ENCODE data around the gene PHKG2. TPM values are rescaled to one million over a fixed set of nuclear protein-coding genes. Genes with fewer than 3 reads are reported as not detected.

Gene PHKG2
- total and polyA plus RNA-seq, 10 donors = 28.5 to 51.6 (median 34.5) TPM

Small RNA genes within 50 kb of the gene (small RNA-seq; reads per million reads assigned to genes)
- gene RNU6-1043P = 0 reads per million in 4 donors
- 0.35 to 6.8 (median 1.2) reads per million in 4 donors for gene SNORA30

Other genes with a start within 250 kb of the PHKG2 start
- gene ZNF768, start 221.9 kb upstream of the PHKG2 start, total RNA-seq = 10 to 100 TPM; 17.2 to 27.3 (median 25.5) TPM
- gene ZNF768, start 221.9 kb upstream of the PHKG2 start, polyA plus RNA-seq = 10 to 100 TPM; 17.0 to 33.1 (median 21.6) TPM
- gene ZNF747, start 213.6 kb upstream of the PHKG2 start, total RNA-seq = 10 to 100 TPM in 6 of 7 donors, 1 to 10 TPM in 1; 7.7 to 16.1 (median 14.0) TPM
- gene ZNF747, start 213.6 kb upstream of the PHKG2 start, polyA plus RNA-seq = 1 to 10 TPM; 5.9 to 8.3 (median 6.4) TPM
- 10 to 100 TPM; 11.6 to 18.6 (median 13.5) TPM for gene ZNF764, start 190.1 kb upstream of the PHKG2 start, total RNA-seq
- gene ZNF764, start 190.1 kb upstream of the PHKG2 start, polyA plus RNA-seq = 1 to 10 TPM; 3.4 to 7.4 (median 4.1) TPM
- gene ZNF688, start 176.7 kb upstream of the PHKG2 start, total RNA-seq = 10 to 100 TPM; 10.7 to 26.3 (median 19.7) TPM
- 10 to 100 TPM; 27.5 to 43.5 (median 40.8) TPM for gene ZNF688, start 176.7 kb upstream of the PHKG2 start, polyA plus RNA-seq
- 10 to 100 TPM; 16.5 to 22.1 (median 18.6) TPM for gene ZNF785, start 162.7 kb upstream of the PHKG2 start, total RNA-seq
- 1 to 10 TPM; 3.1 to 7.1 (median 3.5) TPM for gene ZNF785, start 162.7 kb upstream of the PHKG2 start, polyA plus RNA-seq
- 10 to 100 TPM in 5 of 7 donors, 1 to 10 TPM in 2; 6.3 to 14.6 (median 11.4) TPM for gene ZNF689, start 138.0 kb upstream of the PHKG2 start, total RNA-seq
- 1 to 10 TPM; 3.5 to 5.0 (median 3.7) TPM for gene ZNF689, start 138.0 kb upstream of the PHKG2 start, polyA plus RNA-seq
- gene PRR14, start 97.5 kb upstream of the PHKG2 start, total RNA-seq = 10 to 100 TPM; 51.2 to 77.8 (median 61.8) TPM
- 100 to 1,000 TPM in 2 of 3 donors, 10 to 100 TPM in 1; 68.4 to 178 (median 148) TPM for gene PRR14, start 97.5 kb upstream of the PHKG2 start, polyA plus RNA-seq
- 100 to 1,000 TPM in 4 of 7 donors, 10 to 100 TPM in 3; 47.5 to 118 (median 102) TPM for gene FBRS, start 90.0 kb upstream of the PHKG2 start, total RNA-seq
- gene FBRS, start 90.0 kb upstream of the PHKG2 start, polyA plus RNA-seq = 10 to 100 TPM; 25.8 to 62.7 (median 43.7) TPM
- gene SRCAP, start 49.3 kb upstream of the PHKG2 start, total RNA-seq = 10 to 100 TPM; 52.8 to 85.7 (median 72.7) TPM
- 10 to 100 TPM in 1 of 3 donors, 1 to 10 TPM in 2; 1.2 to 19.0 (median 1.4) TPM for gene SRCAP, start 49.3 kb upstream of the PHKG2 start, polyA plus RNA-seq
- 1 to 10 TPM; 3.1 to 7.2 (median 4.1) TPM for gene CFAP119, start 13.6 kb downstream of the PHKG2 start, total RNA-seq
- 10 to 100 TPM in 1 of 3 donors, 1 to 10 TPM in 2; 8.2 to 15.5 (median 8.3) TPM for gene CFAP119, start 13.6 kb downstream of the PHKG2 start, polyA plus RNA-seq
- gene RNF40, start 13.9 kb downstream of the PHKG2 start, total RNA-seq = 100 to 1,000 TPM in 2 of 7 donors, 10 to 100 TPM in 5; 65.9 to 111 (median 88.8) TPM
- 10 to 100 TPM; 38.1 to 63.9 (median 50.0) TPM for gene RNF40, start 13.9 kb downstream of the PHKG2 start, polyA plus RNA-seq
- gene ZNF629, start 38.8 kb downstream of the PHKG2 start, total RNA-seq = 10 to 100 TPM in 5 of 7 donors, 1 to 10 TPM in 2; 7.6 to 13.9 (median 12.5) TPM
- gene ZNF629, start 38.8 kb downstream of the PHKG2 start, polyA plus RNA-seq = 1 to 10 TPM; 1.3 to 3.1 (median 1.7) TPM
- gene BCL7C, start 145.7 kb downstream of the PHKG2 start, total RNA-seq = 10 to 100 TPM; 15.5 to 24.3 (median 21.6) TPM
- 10 to 100 TPM; 35.6 to 38.7 (median 37.8) TPM for gene BCL7C, start 145.7 kb downstream of the PHKG2 start, polyA plus RNA-seq
- gene CTF1, start 148.2 kb downstream of the PHKG2 start, total RNA-seq = 1 to 10 TPM in 5 of 7 donors, under 1 TPM in 1, not detected in 1; 0.68 to 3.3 (median 1.4) TPM
- 1 to 10 TPM in 2 of 3 donors, under 1 TPM in 1; 0.61 to 1.3 (median 1.1) TPM for gene CTF1, start 148.2 kb downstream of the PHKG2 start, polyA plus RNA-seq
- gene FBXL19, start 175.1 kb downstream of the PHKG2 start, total RNA-seq = 10 to 100 TPM; 12.4 to 21.0 (median 17.8) TPM
- gene FBXL19, start 175.1 kb downstream of the PHKG2 start, polyA plus RNA-seq = 10 to 100 TPM in 1 of 3 donors, 1 to 10 TPM in 2; 4.3 to 24.7 (median 5.5) TPM
- 10 to 100 TPM; 20.7 to 44.8 (median 29.8) TPM for gene ORAI3, start 200.6 kb downstream of the PHKG2 start, total RNA-seq
- gene ORAI3, start 200.6 kb downstream of the PHKG2 start, polyA plus RNA-seq = 10 to 100 TPM; 22.2 to 26.2 (median 22.5) TPM
- gene SETD1A, start 209.3 kb downstream of the PHKG2 start, total RNA-seq = 10 to 100 TPM; 10.1 to 24.9 (median 19.8) TPM
- gene SETD1A, start 209.3 kb downstream of the PHKG2 start, polyA plus RNA-seq = 10 to 100 TPM in 1 of 3 donors, 1 to 10 TPM in 2; 4.8 to 15.0 (median 8.8) TPM
- 10 to 100 TPM; 11.0 to 24.5 (median 18.6) TPM for gene HSD3B7, start 236.8 kb downstream of the PHKG2 start, total RNA-seq
- 10 to 100 TPM in 1 of 3 donors, 1 to 10 TPM in 2; 5.3 to 19.4 (median 6.7) TPM for gene HSD3B7, start 236.8 kb downstream of the PHKG2 start, polyA plus RNA-seq

All from spleen (tissue), 11 donors.